Prostate gland (tissue), 2 donors: ENCODE results near the gene ASXL1.
"Not testable (repeated sequence)": the region's sequence is repeated elsewhere in the genome, so short reads cannot be mapped to it uniquely, and the experiment has no call there.

Experiments
- CTCF ChIP-seq, 4 experiments: fragments of 200-600 bp in 2 of 4; fragments of 450-650 bp in 2 of 4; sonication (generic) in 2 of 4; IDR thresholded peaks; 1 replicate in 3 of 4; 2 replicates in 1 of 4; pipeline ENCODE4 v1.5.1; 2016 to 2019; ENCODE audit warnings: antibody characterized with exemption in 4 of 4, mild to moderate bottlenecking in 2 of 4, moderate library complexity in 2 of 4
- POLR2A ChIP-seq: fragments of 450-650 bp; IDR thresholded peaks from one replicate; pipeline ENCODE4 v1.6.1; 2016; ENCODE audit warnings: antibody characterized with exemption, mild to moderate bottlenecking
- POLR2AphosphoS5 ChIP-seq: sonication (generic); formaldehyde crosslinking; IDR thresholded peaks from one replicate; pipeline ENCODE4 v1.6.1; 2017; ENCODE audit warnings: antibody characterized with exemption

GRCh38 chr20:32383441-32383840, 25.3 kb downstream of the ASXL1 start:
- not testable (repeated sequence) for TF ChIP-seq CTCF (IDR thresholded peaks at IDR 0.05); POLR2AphosphoS5; POLR2A
